Suppressor macrophage treated with lipopolysaccharide for 4 hours (primary cell): ENCODE measurements around the gene TWNK.
"Not testable (repeated sequence)": the region's sequence is repeated elsewhere in the genome, so short reads cannot be mapped to it uniquely, and the experiment has no call there.

Experiments
- DNase-seq: peaks from one replicate; pipeline ENCODE4 v3.0.0-alpha.2; 2020

The TWNK gene

GRCh38 chr10:100975397-100975796 lies 11.9 kb upstream of the TWNK start:
- not testable (repeated sequence) for DNase-seq

DNA sequence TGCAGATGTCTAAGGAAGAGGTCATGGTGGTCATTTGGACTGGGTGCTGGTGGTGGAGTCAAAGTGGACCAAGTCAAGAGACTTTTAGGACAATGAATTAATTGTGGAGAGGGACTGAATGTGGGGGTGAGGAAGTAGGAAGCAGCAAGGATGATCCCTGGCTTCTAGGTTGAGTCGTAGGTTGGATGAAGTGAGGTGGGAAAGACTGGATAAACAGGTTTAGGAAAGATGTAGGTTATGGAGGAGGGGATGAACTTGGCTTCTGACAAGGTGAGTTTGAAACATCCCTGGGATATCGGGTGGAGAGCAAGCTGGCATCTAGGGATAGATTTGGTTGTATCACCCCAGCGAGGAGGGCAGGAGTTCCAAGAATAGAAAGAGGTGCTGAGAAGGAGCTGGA lies 10.4 kb upstream of the TWNK start:
- no peak for DNase-seq

DNA sequence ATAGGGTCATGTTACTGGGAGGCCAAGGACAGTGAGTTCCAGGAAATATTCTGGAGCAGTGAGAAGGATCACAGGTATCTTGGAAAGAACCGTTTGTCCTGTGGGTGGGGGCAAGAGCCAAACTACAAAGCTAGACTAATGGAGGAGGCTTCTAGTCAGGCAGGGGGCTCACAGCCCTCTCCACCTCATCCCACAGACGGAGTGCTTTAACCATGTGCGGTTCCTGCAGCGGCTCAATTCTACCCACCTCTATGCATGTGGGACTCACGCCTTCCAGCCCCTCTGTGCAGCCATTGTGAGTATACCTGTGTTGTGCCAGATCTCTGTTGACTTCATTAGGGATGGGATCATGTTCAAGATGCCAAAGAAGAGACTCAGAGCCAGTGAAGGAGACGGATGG lies 9.9 kb upstream of the TWNK start:
- no peak for DNase-seq

- no peak for DNase-seq
These were observed 9.0 kb upstream of the TWNK start for GRCh38 chr10:100978121-100978900.

GRCh38 chr10:100978901-100979195 lies 8.5 kb upstream of the TWNK start:
- no peak for DNase-seq

GRCh38 chr10:100979791-100980272 lies 7.5 kb upstream of the TWNK start:
- no peak for DNase-seq

- DNase-seq, result no peak
These were observed 7.0 kb upstream of the TWNK start for GRCh38 chr10:100980311-100980710.

GRCh38 chr10:100980711-100981110 lies 6.6 kb upstream of the TWNK start:
- no peak for DNase-seq

DNA sequence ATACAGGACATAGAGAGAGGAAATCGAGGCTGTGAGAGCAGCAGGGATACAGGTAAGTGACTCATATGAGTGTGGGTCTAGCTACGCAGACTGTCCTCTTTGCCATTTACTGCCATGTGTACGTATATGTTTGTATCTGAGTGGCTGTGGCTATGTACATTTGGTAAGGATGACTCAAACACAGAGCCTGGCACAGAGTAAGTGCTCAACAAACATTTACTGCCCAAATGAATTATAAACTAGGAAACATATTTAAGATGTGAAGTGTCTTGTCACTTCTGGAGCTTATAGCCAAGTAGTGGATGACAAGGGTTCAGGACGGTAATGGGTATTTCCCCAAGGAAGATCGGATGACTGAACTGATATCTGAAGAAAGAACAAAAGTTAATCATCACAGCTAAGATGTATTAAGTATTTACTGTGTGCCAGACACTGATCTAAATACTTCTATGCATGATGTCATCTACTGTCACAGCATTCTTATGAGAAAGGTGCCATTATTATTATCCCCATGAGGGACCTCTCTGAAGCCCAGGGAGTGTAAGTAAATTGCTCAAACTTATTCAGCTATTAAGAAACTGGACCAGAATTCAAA lies 6.1 kb upstream of the TWNK start:
- DNase-seq, result no peak

DNA sequence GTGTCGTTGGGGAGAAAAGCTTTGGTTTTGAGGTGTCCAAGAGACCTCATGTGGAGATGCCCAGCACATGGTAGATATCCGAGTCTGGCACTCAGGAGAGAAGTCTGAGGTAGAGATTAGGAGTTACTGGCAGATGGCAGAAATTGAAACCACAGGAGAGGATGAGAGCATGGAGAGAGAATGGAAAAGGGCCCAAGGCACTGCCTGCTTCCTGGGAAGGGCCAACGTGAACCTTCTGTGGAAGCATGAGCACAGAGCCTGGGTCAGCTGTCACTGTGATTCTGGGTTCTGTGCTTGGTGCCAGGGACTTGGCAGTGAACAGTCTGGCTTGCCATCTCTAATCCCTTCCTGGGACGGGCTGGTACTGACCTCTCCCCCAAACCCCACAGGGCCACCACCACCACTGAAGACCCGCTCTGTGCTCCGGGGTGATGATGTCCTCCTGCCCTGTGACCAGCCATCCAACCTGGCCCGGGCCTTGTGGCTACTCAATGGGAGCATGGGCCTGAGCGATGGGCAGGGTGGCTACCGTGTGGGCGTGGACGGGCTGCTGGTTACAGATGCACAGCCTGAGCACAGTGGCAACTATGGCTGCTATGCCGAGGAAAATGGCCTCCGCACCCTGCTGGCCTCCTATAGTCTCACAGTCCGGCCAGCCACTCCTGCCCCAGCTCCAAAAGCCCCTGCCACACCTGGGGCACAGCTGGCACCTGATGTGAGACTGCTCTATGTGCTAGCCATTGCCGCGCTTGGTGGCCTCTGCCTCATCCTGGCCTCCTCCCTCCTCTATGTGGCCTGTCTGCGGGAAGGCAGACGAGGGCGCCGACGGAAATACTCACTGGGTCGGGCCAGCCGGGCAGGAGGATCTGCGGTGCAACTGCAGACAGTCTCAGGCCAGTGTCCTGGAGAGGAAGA lies 4.2 kb upstream of the TWNK start:
- no peak for DNase-seq

DNA sequence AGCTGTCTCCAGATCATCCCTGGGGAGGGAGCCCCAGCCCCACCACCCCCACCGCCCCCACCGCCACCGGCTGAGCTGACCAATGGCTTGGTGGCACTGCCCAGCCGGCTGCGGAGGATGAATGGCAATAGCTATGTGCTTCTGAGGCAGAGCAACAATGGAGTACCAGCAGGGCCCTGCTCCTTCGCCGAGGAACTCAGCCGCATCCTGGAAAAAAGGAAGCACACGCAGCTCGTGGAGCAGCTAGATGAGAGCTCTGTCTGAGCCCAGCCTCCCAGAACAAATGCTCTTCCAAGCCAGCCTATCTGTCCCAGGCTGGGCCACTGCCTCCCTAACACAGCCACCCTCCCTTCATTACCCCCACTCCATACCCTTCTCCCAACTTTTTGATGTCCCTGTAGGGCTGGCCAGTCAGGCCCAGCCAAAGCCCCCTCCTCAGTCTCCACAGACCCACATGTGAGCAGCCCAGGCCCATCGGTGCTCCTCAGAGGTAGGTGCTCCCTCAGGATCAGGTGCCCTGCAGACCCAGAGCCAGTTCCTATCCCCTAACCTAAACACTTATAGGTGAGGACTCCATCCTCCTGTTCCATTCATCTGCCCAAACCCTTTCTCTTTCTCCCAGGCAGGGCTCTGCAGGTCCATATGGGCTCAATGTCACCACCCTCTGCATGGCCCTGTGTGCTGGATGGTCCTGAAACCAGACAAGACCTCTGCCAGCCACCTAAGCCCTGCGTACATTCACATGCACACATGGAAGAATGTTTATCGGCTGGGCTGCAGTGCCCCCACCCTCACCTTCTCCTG lies 3.3 kb upstream of the TWNK start:
- no peak for DNase-seq

DNA sequence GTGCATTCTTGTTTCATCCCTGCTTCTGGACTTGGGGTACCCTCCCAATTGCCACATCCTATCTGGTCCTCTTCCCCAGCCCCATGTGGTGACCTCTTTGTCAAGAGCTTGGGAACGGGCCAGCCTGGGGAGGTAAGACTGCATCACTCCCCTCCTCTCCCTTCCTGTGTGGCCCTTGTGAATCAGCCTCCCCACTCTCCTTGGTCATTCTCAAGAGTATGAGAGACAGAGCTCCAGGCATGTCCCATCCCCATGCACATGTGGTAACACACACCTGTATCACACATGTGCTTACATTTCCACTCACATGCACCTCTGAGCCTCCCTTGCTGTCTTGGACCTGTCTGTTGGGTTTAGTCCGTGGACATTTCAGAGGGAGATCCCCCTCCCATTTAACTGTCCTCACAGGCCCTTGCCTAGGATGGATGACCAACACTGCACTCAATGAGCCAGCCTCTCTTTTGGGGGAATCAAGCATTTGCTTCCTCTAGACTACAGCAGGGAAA lies 2.6 kb upstream of the TWNK start:
- no peak for DNase-seq

DNA sequence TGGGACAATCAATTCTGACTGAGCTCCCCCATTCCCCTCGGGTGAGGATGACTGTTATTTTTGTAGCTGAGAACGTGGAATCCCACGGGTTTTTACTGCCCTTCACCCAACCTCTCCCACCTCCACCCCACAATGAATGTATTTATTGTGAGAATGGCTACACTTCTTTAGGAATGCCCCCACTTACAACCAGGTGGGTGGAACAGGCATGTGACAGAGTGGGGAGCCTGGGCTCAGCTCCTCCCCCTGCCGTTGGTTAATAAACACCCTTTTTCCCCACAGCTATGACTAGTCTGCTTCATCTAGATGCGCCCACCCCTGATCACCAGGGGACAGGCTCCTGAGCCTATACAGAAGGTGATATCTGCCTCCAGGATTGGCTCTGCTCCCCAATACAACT lies 2.0 kb upstream of the TWNK start:
- no peak for DNase-seq

GRCh38 chr10:100986623-100986951 lies 756 bp upstream of the TWNK start:
- no peak for DNase-seq

DNA sequence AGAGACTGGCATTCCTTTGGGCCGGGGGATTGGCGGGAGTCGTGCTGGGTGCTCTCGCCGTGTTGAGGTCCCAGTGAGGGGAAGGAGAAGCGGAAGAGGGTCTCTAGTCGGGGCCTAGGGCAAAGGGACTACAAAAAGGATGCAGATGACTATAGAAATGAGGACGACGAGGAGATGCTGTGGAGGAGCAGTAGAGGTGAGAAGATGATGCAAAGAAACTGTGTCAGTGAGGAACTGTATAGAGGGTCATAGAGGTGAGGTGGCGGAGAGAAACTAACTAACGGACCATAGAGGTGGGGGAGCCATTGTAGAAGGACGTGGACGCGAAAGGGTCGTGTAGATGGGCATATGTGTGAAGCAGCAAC lies 324 bp downstream of the TWNK start:
- no peak for DNase-seq

GRCh38 chr10:100988166-100988565 lies 823 bp downstream of the TWNK start:
- DNase-seq, result no peak

DNA sequence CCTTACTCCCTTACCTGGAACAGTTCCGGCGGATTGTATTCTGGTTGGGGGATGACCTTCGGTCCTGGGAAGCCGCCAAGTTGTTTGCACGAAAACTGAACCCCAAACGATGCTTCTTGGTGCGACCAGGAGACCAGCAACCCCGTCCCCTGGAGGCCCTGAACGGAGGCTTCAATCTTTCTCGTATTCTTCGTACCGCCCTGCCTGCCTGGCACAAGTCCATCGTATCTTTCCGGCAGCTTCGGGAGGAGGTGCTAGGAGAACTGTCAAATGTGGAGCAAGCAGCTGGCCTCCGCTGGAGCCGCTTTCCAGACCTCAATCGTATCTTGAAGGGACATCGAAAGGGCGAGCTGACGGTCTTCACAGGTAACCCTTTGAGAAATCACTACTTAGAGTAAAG lies 1.7 kb downstream of the TWNK start:
- no peak for DNase-seq

GRCh38 chr10:100993986-100994708 lies 6.8 kb downstream of the TWNK start:
- DNase-seq, result peak; percentile 23

GRCh38 chr10:100995181-100995580 lies 7.8 kb downstream of the TWNK start:
- DNase-seq, result no peak

DNA sequence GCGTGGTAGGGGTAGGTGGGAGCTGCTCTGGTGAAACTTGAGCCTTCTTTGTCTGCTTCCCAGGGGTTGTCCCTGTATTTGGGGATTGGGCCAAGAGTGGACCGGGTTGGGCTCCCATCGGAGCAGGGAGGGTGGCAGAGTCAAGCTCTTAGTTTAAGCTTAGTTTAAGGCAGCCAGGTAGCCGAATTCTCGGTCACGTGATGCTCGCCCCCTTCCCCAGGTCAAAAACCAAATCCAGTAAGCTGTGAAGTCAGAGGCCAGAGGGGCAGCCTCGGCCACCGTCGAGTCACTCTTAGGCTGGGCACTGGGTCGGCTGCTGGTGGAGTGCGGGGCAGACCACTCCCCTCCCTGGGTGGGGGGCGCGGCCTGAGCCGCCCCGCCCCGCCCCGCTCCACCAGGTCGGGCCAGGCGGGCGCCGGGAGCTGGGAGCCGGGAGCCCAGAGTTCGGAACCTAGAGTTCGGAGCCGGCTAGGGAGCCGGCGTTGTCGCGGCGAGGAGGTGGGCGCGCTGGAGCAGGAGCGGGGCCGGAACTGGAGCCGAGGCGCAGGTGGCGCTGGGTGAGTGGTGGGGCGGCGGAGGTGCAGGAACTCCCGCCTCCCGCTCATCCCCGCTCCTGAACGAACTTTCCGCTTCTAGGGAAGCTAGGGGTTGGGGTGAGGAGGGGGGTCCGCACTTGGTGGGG lies 9.5 kb downstream of the TWNK start:
- DNase-seq, result peak; percentile 18

GRCh38 chr10:100997360-100998182 lies 10.2 kb downstream of the TWNK start:
- peak; percentile 91 for DNase-seq
